Left renal cortex interstitium (tissue), 4 donors: ENCODE results near the gene DNAH17. TPM values are rescaled to one million over a fixed set of nuclear protein-coding genes. Genes with fewer than 3 reads are reported as not detected.

Experiments used
- DNase-seq, 4 donors: peaks; one replicate each; pipeline ENCODE4 v3.0.0-alpha.2; 2013; ENCODE audit warnings: low read depth in 4 of 4, low spot score in 2 of 4, missing footprints in 1 of 4
- polyA plus RNA-seq, 4 donors: library from polyadenylated mRNA; unstranded; fragments of 120-200 nt; gene quantifications; one replicate each; pipeline ENCODE4 v1.2.1, GENCODE V29; 2013; ENCODE audit not compliant: insufficient read length in 4 of 4

Gene DNAH17
- polyA plus RNA-seq, 4 donors = 1.3 to 4.3 (median 2.8) TPM

DNA sequence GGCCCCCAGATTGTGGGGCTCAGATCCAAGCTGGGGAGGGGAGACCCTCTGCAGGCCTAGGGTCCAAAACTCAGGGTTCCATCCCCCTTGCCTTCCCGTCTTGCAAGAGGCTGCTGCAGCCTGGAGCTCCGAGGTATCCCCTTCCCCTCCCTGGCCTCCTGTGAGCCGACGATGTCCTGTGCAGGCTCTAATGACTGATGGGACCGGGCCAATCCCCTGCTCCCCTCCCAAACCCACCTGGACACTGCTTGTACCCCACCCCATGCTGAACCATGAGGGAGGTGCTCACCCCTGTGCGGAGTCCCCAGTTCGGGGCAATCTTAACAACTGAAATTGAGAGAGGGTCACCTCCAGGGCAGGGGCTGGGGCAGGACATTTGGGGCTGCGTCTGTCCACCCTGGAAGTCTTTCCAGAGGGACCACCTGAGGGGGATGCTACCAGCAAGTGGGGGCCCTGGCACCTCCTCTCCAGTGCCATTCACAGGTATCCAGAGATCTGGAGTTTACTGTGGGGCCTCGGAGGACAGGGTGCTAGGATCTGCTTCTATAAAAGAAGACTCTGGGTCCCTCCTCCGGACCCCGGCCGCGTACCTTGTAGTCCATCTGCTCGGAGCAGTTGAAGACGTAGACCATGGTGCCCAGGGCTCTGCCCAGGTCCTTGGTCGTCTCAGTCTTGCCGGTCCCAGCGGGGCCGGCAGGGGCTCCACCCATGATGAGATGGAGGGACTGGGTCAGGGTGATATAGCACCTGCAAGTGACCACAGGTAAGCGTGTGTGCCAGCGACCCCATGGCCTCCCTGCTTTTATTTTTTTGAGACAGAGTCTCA lies 77.3 kb downstream of the DNAH17 start:
- DNase-seq = no peak

DNA sequence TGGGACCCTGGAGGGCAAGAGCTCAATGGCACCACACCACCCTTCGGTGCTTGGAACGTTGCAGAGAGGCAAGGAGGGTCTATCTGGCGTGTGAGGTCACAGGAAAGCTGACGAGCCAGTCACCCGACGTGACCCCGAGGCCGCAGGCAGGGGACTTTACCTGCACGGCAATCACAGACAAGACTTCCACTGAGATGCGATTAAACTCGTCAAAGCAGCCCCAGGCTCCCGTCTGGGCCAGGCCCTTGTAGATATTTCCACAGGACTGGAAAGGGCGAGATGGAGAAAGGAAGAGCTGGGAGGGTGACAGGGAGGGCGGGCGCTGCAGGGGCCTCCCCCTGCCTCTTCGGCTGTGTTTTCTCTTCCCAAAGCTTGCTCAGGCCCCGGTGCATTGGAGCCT lies 78.3 kb downstream of the DNAH17 start:
- DNase-seq = no peak

DNA sequence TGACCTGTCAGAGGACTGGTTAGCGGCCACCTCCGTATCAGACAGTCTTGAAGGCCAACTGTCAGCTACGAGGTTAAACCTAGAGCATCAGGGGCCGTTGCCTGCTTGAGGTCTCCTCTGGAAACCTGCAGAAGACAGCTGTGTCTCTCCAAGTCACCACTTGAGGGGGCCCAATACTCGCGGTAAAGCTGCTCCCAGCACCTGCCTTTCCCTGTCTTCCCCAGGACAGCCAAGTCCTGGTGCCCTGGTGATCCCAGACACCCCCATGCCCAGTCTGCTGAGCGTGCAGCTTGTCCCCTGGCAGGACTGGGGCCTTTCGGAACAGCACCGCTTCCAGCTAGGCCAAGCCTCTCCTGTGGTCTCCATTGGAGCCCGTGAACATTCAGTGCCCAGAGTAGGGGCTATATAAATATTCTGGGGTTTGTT lies 80.1 kb downstream of the DNAH17 start:
- DNase-seq = peak in 2 of 4 donors; percentile 52 to 59

DNA sequence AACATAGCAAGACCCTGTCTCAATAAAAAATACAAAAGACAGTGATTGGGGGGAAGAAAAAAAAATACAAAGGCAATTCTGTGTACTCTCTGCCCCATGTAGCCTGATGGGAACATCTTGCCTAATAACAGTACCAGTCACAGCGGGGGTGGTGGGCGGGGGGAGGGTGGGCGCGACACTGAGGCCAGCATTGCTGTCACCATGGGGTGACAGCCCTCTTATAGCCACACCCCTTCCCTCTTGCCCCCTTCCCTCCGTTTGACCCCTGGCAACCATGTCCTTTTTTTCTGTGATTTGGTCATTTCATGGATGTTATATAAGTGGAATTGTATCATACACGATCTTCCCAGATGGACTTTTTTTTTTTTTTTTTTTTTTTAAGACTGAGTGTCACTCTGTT lies 80.9 kb downstream of the DNAH17 start:
- DNase-seq = no peak

DNA sequence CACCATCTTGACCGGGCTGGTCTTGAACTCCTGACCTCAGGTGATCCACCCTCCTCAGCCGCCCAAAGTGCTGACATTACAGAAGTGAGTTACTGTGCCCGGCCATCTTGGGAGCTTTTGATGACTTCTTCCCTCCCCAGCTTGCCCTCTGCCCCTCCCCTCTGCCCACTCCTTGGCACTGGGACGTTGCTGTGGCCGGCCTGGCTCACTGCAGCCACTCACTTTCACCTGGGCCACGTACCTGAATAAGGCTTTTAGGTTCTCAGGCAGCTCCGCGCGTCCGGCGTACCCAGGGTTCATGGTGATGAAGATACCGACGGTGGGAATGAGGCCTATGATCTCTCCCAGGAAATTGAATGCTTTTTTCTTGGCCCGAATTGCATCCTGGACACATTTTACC lies 81.6 kb downstream of the DNAH17 start:
- DNase-seq = no peak

DNA sequence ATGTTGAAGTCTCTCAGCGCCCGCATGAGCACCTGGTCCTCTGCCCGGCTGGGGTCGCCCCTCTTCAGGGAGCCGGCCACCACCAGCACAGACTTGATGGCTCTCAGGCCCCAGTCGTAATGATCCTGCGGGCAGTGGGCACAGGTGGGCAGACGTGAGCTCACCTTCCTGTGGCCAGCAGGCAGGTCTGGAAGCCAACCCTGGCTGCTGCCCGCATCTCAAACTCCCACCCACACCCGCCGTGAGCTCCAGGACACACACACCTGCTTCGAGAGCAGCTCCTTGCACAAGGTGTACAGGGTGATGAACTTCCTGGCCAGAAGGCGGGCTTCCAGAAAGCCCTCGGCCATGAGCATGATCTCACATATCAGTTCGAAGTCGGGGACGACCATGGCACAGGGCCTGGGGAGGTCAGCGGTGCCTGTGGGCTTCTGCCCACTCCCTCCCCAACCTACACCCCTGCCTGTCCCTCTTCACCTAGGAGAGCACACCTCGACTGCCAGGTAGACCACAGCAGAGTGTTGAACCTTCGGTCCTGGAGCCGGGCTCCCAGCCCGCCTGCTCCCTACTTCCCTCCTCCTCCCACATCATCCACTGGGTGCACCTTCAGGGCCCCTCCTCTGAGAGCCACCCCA lies 82.4 kb downstream of the DNAH17 start:
- no peak for DNase-seq

DNA sequence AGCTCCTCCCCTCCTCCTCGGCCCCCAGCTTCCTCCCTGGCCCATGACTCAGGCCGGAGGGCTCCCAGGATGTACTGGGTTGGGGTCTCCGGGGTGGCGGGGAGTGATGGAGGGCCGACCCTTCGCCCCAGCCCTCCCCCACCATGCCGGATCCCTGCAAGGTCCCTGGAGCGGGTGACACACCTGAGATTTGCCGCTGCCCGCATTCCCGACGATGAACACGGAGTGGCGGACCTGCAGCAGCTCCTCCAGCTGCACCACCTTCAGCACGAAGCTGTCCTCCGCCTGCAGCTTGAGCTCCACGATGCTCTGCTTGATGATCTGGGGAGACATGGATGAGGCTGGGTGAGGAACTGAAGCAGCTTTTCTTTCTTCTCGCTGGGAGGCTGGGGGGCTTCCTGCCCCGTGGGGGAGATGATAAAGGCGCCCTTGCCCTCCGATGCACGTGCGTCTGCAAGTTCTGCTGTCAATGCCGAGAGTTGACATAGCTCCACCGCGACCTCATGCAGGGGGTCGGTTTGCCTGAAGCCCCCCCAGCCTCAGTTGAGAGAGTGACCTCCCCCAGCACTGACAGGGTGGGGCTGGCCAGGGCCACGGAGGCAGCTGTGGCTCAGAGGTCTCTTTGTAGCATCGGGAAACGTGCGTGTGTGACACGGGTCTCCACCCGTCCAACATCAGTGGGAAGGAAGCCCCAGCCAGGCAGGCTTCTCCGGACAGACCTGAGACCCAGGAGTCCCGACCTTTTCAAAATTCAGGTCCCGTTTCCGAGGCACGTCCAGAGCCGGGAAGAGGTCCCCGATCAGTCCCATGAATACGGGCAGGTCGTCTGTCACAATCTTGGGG lies 83.1 kb downstream of the DNAH17 start:
- no peak for DNase-seq

DNA sequence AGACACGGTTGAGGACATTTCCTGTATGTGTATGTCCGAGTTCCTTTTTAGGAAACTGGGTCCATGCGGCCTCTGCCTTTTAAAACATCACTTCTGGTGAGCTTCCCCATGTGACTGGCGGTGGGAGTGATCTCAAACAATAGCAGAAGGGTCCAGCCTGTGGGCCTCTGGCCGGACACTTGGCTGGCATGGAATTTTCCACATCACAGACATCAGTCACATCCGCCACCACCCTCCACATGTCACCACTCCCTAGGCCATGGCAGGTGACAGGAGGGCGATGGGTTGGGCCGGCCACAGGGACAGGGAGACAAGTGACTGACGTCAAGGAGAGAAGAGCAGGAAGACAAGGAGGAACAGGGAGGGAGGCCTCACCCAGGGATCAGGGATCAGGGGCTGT lies 83.7 kb downstream of the DNAH17 start:
- DNase-seq = no peak

DNA sequence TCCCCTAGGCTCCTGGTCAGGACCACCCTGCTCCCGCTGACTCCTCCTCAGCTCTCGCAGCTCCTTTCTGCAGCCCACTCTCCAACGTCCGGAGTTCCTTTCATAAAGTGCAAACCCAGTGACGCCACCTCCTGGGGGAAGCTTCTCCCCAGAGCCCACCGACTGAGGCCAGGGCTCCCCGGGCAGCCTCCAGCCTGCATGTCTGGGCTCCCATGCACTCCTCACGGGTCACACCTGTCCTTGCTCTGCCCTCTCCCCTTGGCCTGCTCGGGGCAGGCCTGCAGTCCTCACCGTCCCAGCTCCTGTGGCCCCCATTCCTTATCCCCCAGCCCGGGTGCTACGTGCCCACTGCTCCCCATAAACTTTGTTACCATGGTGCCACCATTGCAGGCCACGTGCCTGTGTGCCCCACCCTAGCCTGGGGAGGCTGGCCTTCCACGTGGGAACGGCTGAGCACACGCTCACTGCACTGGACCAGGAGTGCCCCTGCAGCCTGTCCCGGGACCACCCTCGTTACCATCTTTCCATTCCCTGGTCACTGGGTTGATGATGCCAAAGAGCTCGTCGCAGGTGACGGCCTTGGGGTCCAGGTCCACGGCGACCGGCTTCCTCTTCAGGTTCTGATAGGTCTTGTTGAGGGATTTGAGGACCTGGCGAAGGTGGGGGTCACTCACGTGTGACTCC lies 84.9 kb downstream of the DNAH17 start:
- no peak for DNase-seq

DNA sequence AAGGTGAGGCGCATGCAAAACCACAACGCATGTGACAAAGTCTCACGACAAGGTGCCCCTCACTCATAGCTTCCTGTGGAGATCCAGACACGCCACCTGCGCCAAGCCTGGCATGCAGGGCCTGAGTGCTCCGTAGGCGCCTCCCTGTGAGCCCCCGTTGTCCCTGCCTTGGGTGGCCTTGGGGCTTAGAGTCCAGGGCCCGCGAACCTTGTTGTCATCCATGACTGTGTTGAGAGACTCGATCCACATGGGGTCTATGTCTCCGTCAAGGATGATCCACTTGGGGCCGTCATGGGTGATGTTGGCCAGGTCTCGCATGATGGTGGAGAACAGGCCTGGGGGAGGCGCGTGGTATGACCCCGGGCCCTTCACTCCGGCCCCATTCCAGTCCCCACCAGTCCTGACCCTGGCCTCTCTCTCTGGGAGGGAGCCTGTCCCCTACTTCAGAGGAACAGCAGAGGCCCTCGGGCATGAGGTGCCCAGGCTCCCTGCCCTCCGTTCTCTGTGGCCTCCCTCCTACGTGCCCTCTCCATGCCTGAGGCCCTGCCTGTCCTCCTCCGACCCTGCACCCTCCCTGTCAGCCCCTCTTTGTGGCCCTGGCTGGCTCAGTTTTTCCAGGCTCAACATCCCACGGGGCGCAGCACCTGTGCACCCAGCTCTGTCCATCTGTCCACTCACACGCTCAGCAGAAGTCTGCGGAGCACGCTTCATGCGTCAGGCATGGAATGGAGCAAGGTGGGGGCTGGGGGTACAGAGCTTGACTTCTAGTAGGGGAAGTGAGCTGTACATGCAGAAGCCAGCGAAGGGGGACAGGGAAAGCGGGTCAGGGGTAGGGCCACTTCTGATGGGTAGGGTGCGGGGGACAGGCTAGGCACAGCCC lies 85.7 kb downstream of the DNAH17 start:
- no peak for DNase-seq

DNA sequence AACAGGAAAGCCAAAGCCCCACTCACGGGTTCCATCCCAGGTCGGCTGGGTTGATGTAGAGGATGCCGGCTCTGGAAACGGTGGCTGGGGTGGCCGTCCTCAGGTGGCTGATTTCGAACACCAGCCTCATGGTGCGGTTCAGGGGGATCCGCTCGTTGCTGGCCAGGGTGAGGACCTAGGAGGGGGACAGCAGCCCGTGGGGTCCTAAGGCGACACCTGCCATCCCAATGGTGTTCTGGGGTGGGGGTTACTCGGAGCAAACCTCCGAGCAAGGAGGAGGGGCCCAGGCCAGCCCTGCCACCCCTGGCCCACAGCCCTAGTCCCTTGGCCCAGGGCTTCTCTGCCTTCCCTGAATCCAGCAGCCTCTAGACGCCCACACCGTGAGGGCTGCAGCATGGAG lies 86.5 kb downstream of the DNAH17 start:
- DNase-seq = no peak

DNA sequence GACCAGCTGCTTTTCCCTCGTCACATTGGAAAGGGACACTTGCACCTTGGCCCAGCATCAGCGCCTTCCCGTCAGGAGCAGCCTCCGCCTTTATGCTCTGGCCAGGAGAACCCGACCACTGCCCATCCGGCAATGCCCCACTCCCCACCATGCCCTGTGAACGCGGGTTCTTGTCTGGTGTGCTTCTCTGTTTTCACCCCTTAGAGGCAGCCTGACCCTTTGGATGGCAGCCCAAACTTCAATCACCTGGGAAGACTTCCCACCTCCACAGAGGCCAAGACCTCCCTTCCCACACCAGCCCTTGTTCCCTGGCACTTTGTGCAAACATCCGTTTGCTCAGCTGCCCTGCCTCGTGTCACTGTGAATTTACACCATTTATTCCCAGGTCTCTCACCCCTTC lies 87.0 kb downstream of the DNAH17 start:
- no peak for DNase-seq

DNA sequence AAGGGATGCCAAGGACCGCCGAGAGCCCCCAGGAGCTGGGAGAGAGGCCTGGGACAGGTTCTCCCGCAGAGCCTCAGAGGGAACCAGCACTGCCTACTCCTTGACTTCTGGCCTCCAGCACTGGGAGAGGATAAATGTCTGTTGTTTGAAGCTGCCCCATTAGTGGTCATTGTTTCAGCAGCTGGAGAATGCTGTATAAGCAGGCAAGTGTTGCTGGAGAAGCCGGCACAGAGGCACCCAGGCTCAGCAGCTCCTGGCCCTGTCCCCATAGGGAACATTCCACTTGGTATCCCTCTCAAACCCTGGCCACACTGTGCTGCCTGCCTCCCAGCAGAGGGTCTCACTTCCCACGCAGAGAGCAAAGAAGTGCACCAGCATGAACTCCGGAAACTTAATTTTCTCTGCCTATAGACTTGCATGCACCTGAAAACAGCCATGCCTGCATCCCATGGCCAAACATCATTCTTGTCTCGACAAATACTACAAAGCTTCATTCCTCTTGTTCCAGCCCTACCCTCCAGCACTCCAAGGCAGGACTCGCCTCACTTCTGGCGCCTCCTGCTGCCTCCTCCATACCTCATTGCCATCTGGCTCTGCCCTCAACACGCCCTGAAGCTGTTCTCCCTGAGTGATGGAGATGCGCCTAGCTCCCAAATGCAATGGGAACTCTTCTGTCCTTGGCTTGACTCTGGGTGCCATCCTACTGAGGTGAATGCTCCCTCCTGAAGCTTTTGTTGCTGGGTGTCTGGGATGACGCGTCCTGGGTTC lies 88.1 kb downstream of the DNAH17 start:
- DNase-seq = no peak

DNA sequence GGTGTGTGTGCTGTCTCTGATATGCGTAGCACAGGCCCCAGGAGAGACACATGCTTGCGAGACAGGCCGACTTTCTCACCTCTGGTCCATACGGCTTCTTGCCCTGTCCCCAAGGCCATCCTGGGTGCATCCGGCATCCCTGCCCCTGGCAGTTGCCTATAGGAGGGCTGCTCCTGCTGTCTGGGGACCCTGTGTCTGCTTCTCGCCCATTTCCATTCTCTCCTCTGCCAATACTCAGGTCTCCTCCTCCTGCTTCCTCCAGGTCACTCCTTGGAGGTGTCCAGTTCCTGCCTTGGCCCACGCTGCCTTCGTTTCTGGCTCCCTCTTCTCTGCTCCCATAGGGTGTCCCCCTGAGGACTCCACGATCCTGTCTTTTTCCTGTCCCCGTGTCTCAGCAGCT lies 89.0 kb downstream of the DNAH17 start:
- no peak for DNase-seq

DNA sequence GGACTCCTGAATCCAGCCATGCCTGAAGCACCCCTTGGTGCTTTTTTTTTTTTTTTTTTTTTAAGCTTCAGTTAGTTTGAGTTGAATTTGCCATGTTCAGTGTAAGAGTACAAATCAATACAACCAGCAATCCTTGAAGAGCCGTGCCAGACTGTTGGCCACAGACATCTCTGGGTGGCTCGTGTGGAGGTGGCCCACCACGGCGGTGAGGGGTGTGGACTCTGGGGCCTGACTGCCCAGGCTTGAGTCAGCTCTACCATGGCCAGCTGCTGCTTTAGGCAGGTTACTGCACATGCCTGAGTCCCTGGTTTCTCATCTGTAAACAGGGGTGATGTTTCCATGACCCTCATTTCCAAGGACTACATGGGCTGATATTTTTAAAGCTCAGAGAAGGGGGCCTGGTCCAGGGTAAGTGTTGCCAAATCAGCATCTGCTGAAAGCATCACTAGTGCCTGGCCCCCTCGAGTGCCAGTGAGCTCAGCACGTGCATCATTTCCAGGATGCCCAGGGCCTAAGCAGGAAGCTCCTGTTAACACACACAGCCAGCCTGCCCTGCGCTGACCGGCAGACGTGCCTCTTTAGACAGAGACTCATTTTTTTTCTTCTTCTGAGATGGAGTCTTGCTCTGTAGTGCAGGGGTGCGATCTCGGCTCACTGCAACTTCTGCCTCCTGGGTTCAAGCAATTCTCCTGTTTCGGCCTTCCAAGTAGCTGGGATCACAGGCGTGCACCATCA lies 90.1 kb downstream of the DNAH17 start:
- no peak for DNase-seq

DNA sequence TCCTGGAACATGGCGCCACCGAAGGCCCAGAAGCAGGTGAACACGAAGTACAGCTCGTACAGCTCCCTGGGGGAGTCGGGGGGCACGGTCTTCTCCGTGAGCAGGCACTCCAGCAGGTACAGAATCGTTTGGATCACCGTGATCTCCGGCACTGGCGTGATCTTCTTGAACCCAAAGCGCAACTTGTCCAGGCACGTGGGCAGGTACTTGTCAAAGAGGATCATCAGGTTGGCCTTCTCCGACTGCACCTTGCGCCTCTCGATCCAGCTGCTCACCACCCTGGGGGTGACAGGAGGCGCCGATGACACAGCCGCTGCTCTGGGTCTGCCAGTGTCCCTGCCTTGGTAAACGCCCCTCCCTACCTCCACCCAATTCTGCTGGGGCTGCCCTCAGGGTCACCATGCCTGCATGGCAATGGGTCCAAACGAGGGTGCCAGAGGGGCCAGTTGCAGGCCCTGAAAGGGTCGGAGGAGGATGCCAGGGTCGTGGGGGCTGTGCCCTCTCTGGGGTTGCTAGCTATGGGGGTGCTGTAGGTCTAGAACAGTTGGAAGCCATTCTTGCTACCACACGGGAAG lies 90.9 kb downstream of the DNAH17 start:
- no peak for DNase-seq

DNA sequence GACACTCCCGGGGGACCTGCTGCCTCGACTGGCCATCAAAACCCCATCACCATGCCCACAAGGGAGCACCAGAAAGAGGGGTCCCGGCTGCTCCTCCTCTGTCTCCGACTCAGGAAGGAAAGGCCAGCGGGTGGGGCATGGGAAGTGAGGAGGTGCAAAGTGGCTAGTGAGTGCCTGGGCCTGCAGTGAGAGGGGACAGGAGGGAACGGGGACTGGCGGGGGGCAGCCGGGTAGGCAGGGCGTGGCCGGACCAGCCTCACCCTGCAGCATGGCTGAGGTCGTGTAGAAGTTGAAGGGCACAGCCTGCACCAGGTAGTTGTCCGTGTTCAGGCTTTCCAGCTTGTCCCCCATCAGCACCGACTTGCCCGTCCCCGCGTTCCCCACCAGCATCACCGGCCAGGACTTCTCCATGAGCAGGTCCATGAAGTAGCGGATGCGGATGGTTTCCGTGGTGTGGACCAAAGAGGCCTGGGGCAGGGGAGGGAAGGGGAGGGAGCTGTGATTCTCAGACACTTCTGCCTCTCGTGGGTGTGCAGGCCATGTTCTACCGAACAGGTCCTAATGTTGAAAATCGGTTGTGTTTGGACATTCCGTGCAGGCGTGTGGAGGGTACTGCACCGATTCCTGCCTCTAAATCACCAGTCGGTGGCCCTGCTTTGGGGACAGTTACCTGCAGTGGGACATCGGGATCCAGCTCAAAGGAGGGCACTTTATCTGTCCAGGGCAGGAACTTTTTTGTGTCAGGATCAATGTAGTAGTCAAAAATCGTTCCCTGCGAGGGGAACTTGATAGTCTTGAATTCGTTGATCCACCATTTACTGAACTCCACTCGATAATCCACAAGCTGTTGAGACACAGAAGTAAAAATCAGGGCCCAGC lies 91.7 kb downstream of the DNAH17 start:
- no peak for DNase-seq
